H1 (cell line): ENCODE measurements around the gene CX3CL1. TPM values are rescaled to one million over a fixed set of nuclear protein-coding genes. Genes with fewer than 3 reads are reported as not detected.

ENCODE experiments used
- CTCF ChIA-PET: fragments of 300-600 bp; sonication (Branson Sonifier 250); formaldehyde crosslinking; loops from one replicate; lab custom pipeline; 2021; ENCODE audit not compliant: partially characterized antibody; lab: Charles Lee
- POLR2A ChIA-PET: fragments of 300-600 bp; sonication (Branson Sonifier 250); formaldehyde crosslinking; loops from one replicate; lab custom pipeline; 2021; ENCODE audit warnings: inconsistent platforms; ENCODE audit not compliant: partially characterized antibody; lab: Charles Lee
- DNase-seq, 2 experiments: peaks; one replicate each; pipeline versions ENCODE4 v3.0.0 to v3.0.0-alpha.2; 2010 to 2022; ENCODE audit warnings: low spot score in 2 of 2, low read depth in 1 of 2, mixed read lengths in 1 of 2
- FAIRE-seq: peaks from 2 replicates; lab custom pipeline; 2011; peaks lifted over from hg19 to GRCh38; lab: Jason Lieb, UNC
- H2AFZ ChIP-seq: 2 replicates; pipeline ENCODE4 v1.8.1; 2012; ENCODE audit warnings: low read length, inconsistent platforms
- H2AK5ac ChIP-seq: 2 replicates; pipeline ENCODE4 v1.6.1; 2013; ENCODE audit warnings: low read depth, low read length
- H2BK120ac ChIP-seq: replicated peaks from 2 replicates; pipeline ENCODE3; 2013; ENCODE audit warnings: low read depth, low read length, inconsistent platforms
- H2BK12ac ChIP-seq: 2 replicates; pipeline ENCODE4 v1.6.1; 2013; ENCODE audit warnings: low read depth, low read length
- H2BK15ac ChIP-seq: 2 replicates; pipeline ENCODE4 v1.6.1; 2013; ENCODE audit warnings: low read length
- H2BK20ac ChIP-seq: 2 replicates; pipeline ENCODE4 v1.6.1; 2013; ENCODE audit warnings: low read length
- H2BK5ac ChIP-seq: 2 replicates; pipeline ENCODE4 v1.6.1; 2013; ENCODE audit warnings: low read depth, low read length
- H3K14ac ChIP-seq: 2 replicates; pipeline ENCODE4 v1.6.1; 2013; ENCODE audit warnings: inconsistent platforms; ENCODE audit not compliant: insufficient read length
- H3K18ac ChIP-seq: 2 replicates; pipeline ENCODE4 v1.6.1; 2013; ENCODE audit warnings: low read length; ENCODE audit errors: extremely low read depth
- H3K23ac ChIP-seq: 2 replicates; pipeline ENCODE4 v1.6.1; 2013; ENCODE audit warnings: inconsistent platforms; ENCODE audit not compliant: insufficient read length
- H3K23me2 ChIP-seq: 2 replicates; pipeline ENCODE4 v1.6.1; 2013; ENCODE audit warnings: low read depth, low read length
- H3K27ac ChIP-seq: 2 replicates; pipeline ENCODE4 v1.6.1; 2011; ENCODE audit warnings: low read depth, low read length, inconsistent platforms
- H3K27me3 ChIP-seq, 4 experiments: replicated peaks in 1 of 4; 1 replicate in 1 of 4; 2 replicates in 3 of 4; pipeline versions ENCODE4 v1.6.1 to v1.8.1; 2011 to 2013; ENCODE audit warnings: low read length in 3 of 4, mild to moderate bottlenecking in 3 of 4, inconsistent platforms in 2 of 4, mixed read lengths in 2 of 4, moderate library complexity in 1 of 4; ENCODE audit not compliant: control insufficient read depth in 3 of 4, insufficient read depth in 3 of 4; ENCODE audit errors: extremely low read depth in 1 of 4
- H3K36me3 ChIP-seq, 4 experiments: 2 replicates each; pipeline versions ENCODE4 v1.6.1 to v1.8.1; 2011 to 2013; ENCODE audit warnings: mild to moderate bottlenecking in 4 of 4, low read length in 3 of 4, moderate library complexity in 2 of 4, control low read depth in 1 of 4, inconsistent platforms in 1 of 4; ENCODE audit not compliant: insufficient read depth in 4 of 4, control insufficient read depth in 2 of 4
- H3K4ac ChIP-seq: replicated peaks from 2 replicates; pipeline ENCODE3; 2013; ENCODE audit warnings: low read length, low read depth, mixed read lengths, inconsistent platforms; ENCODE audit not compliant: insufficient read length
- H3K4me1 ChIP-seq, 4 experiments: replicated peaks in 1 of 4; 1 replicate in 1 of 4; 2 replicates in 3 of 4; pipeline versions ENCODE4 v1.6.1 to v1.8.1; 2011 to 2013; ENCODE audit warnings: low read length in 3 of 4, inconsistent platforms in 2 of 4, mixed read lengths in 1 of 4; ENCODE audit not compliant: insufficient read depth in 4 of 4, control insufficient read depth in 3 of 4
- H3K4me2 ChIP-seq, 2 experiments: 2 replicates each; pipeline versions ENCODE4 v1.6.1 to v1.8.1; 2011 to 2013; ENCODE audit warnings: low read depth in 2 of 2, low read length in 2 of 2, control low read depth in 1 of 2, inconsistent platforms in 1 of 2, mild to moderate bottlenecking in 1 of 2; ENCODE audit not compliant: insufficient read depth in 1 of 2
- H3K4me3 ChIP-seq, 4 experiments: fragments of 200-600, 300-600 bp in 1 of 4; sonication (generic), shearing (Covaris generic), sonication (Bioruptor Twin) in 1 of 4; 2 replicates each; pipeline versions ENCODE4 v1.5.1 to v1.8.1; 2011 to 2016; ENCODE audit warnings: low read length in 4 of 4, low read depth in 3 of 4, control low read depth in 2 of 4, inconsistent platforms in 2 of 4, mild to moderate bottlenecking in 2 of 4, mixed read lengths in 1 of 4, moderate library complexity in 1 of 4; ENCODE audit not compliant: insufficient read depth in 2 of 4; ENCODE audit errors: extremely low read depth in 1 of 4
- H3K56ac ChIP-seq: replicated peaks from 2 replicates; pipeline ENCODE3; 2013; ENCODE audit warnings: low read depth, mild to moderate bottlenecking, mixed read lengths, low read length, inconsistent platforms; ENCODE audit not compliant: insufficient read length
- H3K79me1 ChIP-seq: 2 replicates; pipeline ENCODE4 v1.6.1; 2013; ENCODE audit warnings: low read depth, low read length, control low read depth
- H3K79me2 ChIP-seq, 2 experiments: 2 replicates each; pipeline versions ENCODE4 v1.6.1 to v1.8.1; 2012 to 2013; ENCODE audit warnings: low read length in 2 of 2, mild to moderate bottlenecking in 2 of 2, inconsistent platforms in 1 of 2; ENCODE audit not compliant: insufficient read depth in 2 of 2, control insufficient read depth in 1 of 2
- H3K9ac ChIP-seq, 4 experiments: replicated peaks in 1 of 4; 1 replicate in 1 of 4; 2 replicates in 3 of 4; pipeline versions ENCODE4 v1.6.1 to v1.8.1; 2011 to 2013; ENCODE audit warnings: low read depth in 3 of 4, low read length in 3 of 4, control low read depth in 2 of 4, mild to moderate bottlenecking in 2 of 4, moderate library complexity in 2 of 4, inconsistent platforms in 1 of 4; ENCODE audit errors: extremely low read depth in 1 of 4
- H3K9me3 ChIP-seq, 2 experiments: 2 replicates each; pipeline versions ENCODE4 v1.6.1 to v1.8.1; 2012 to 2013; ENCODE audit warnings: mild to moderate bottlenecking in 2 of 2, moderate library complexity in 2 of 2, control low read depth in 1 of 2, inconsistent platforms in 1 of 2, low read depth in 1 of 2, low read length in 1 of 2, mixed read lengths in 1 of 2; ENCODE audit not compliant: insufficient read depth in 2 of 2
- H4K20me1 ChIP-seq, 2 experiments: replicated peaks in 1 of 2; 2 replicates each; pipeline versions ENCODE3 to v1.8.1; 2011 to 2013; ENCODE audit warnings: inconsistent platforms in 2 of 2, low read length in 2 of 2, mild to moderate bottlenecking in 1 of 2; ENCODE audit not compliant: insufficient read depth in 2 of 2, control insufficient read depth in 1 of 2
- H4K5ac ChIP-seq: 2 replicates; pipeline ENCODE4 v1.6.1; 2013; ENCODE audit warnings: low read length, low read depth, mixed read lengths, inconsistent platforms; ENCODE audit not compliant: insufficient read length
- H4K8ac ChIP-seq: 2 replicates; pipeline ENCODE4 v1.8.0; 2013; ENCODE audit warnings: mild to moderate bottlenecking, moderate library complexity, low read length, inconsistent platforms; ENCODE audit not compliant: insufficient read depth; ENCODE audit errors: extremely low read depth
- H4K91ac ChIP-seq: replicated peaks from 2 replicates; pipeline ENCODE3; 2013; ENCODE audit warnings: low read length, mixed read lengths, inconsistent platforms; ENCODE audit not compliant: insufficient read length
- ATF2 ChIP-seq: IDR thresholded peaks from 2 replicates; pipeline ENCODE4 v1.6.1; 2012; ENCODE audit warnings: low read length, inconsistent platforms
- BACH1 ChIP-seq: IDR thresholded peaks from 2 replicates; pipeline ENCODE4 v1.6.1; 2012; ENCODE audit warnings: low read length, improper control_type of control experiment
- CEBPB ChIP-seq: IDR thresholded peaks from 2 replicates; pipeline ENCODE4 v1.6.1; 2012; ENCODE audit warnings: low read depth, low read length
- CTBP2 ChIP-seq: IDR thresholded peaks from 2 replicates; pipeline ENCODE4 v1.7.0; 2011; ENCODE audit warnings: borderline replicate concordance, mild to moderate bottlenecking, moderate library complexity, mixed read lengths, low read length; ENCODE audit not compliant: insufficient read depth, insufficient read length
- GABPA ChIP-seq: IDR thresholded peaks from 2 replicates; pipeline ENCODE4 v1.6.1; 2011; ENCODE audit warnings: mild to moderate bottlenecking, low read length, moderate library complexity, borderline replicate concordance; ENCODE audit not compliant: insufficient read depth
- HDAC2 ChIP-seq, 2 experiments: fragments of 300-600 bp in 1 of 2; sonication (generic) in 1 of 2; IDR thresholded peaks; 2 replicates each; pipeline ENCODE4 v1.6.1; 2011 to 2012; ENCODE audit warnings: low read depth in 2 of 2, low read length in 2 of 2, mild to moderate bottlenecking in 2 of 2, moderate library complexity in 2 of 2, borderline replicate concordance in 1 of 2, inconsistent platforms in 1 of 2
- RNF2 ChIP-seq: fragments of 200-900, 300-1000 bp; sonication (generic); IDR thresholded peaks from 2 replicates; pipeline ENCODE4 v1.7.1; 2016; ENCODE audit warnings: borderline replicate concordance, low read depth, mild to moderate bottlenecking, antibody characterized with exemption, low read length; ENCODE audit not compliant: poor library complexity, severe bottlenecking; ENCODE audit errors: missing control alignments
- RXRA ChIP-seq: IDR thresholded peaks from 2 replicates; pipeline ENCODE4 v1.6.1; 2011; ENCODE audit warnings: low read depth, mild to moderate bottlenecking, low read length, moderate library complexity; ENCODE audit not compliant: insufficient read depth
- USF2 ChIP-seq: IDR thresholded peaks from 2 replicates; pipeline ENCODE4 v1.6.1; 2011; ENCODE audit warnings: low read length, improper control_type of control experiment
- WGBS, 2 experiments: shearing (Covaris generic) in 1 of 2; methylation state at CpG; one replicate each; pipeline versions ENCODE4 v1.1.6 to v1.1.7; 2013 to 2015; ENCODE audit warnings: low lambda C conversion rate in 2 of 2, mixed read lengths in 2 of 2, inconsistent platforms in 1 of 2, low coverage in 1 of 2, missing lambda C conversion rate in 1 of 2; ENCODE audit not compliant: insufficient replicate concordance in 2 of 2, insufficient coverage in 1 of 2, insufficient read length in 1 of 2; ENCODE audit errors: extremely low coverage in 1 of 2, missing lambda C conversion rate in 1 of 2; 5-methylcytosine and 5-hydroxymethylcytosine counted together
- polyA plus RNA-seq, 7 experiments: library from polyadenylated mRNA; depleted of rRNA in 3 of 7; stranded (reverse) in 5 of 7; unstranded in 2 of 7; fragments of >200 nt in 5 of 7; fragments of 200-250 nt in 2 of 7; gene quantifications; 1 replicate in 5 of 7; 2 replicates in 1 of 7; 4 replicates in 1 of 7; pipeline versions ENCODE4 v1.2.1 to v1.2.3, GENCODE V29; 2011 to 2013; ENCODE audit warnings: missing spikeins in 2 of 7, mixed read lengths in 2 of 7
- total RNA-seq: library from RNA; stranded (reverse); fragmentation: NEBNext Ultra II Directional; extraction: Animal tissue kit (Norgen Biotek cat#: 25700); gene quantifications from 2 replicates; pipeline ENCODE4 v1.2.1, GENCODE V29; 2021
- TF ChIP-seq, protein P1 (sequence below): IDR thresholded peaks from 2 replicates; pipeline ENCODE4 v1.6.1; 2012; ENCODE audit warnings: inconsistent platforms

Gene CX3CL1
- total and polyA plus RNA-seq, 2 of the 8 experiments (the other 6 are each of a cell fraction or from before 2014, with no cell fraction given): 1.4 to 3.0 TPM

GRCh38 chr16:57347858-57348257 is 24.4 kb upstream of the CX3CL1 start:
- 90% methylated on average over 5 of the region's 6 CpGs; no CpG with 5 or more reads in 1 of the 2 experiments for WGBS, 2 experiments
- no peak overlapping the region for H2AFZ ChIP-seq
- TF ChIP-seq GABPA: no peak
- no peak for TF ChIP-seq CEBPB
- TF ChIP-seq CTBP2: no peak
- TF ChIP-seq, protein P1, sequence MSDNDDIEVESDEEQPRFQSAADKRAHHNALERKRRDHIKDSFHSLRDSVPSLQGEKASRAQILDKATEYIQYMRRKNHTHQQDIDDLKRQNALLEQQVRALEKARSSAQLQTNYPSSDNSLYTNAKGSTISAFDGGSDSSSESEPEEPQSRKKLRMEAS: no peak
- TF ChIP-seq USF2: no peak
- no peak for TF ChIP-seq RXRA
- TF ChIP-seq RNF2: no peak
- no peak for TF ChIP-seq ATF2
- no peak for TF ChIP-seq HDAC2 (IDR thresholded peaks at IDR 0.05; ENCODE audit: borderline replicate concordance in 1 of 2, low read depth in 2 of 2, low read length in 2 of 2)
- no peak for TF ChIP-seq BACH1

More at GRCh38 chr16:57347858-57348257, 24.4 kb upstream of the CX3CL1 start:
- Histone ChIP-seq H3K4me2 (no peak overlapping the region), H2BK20ac (no peak overlapping the region), H3K4me1 (no peaks in the 10 kb centered on the region), H2BK12ac (no peak overlapping the region), H3K18ac (no peak overlapping the region), H4K20me1 (no peaks in the 10 kb centered on the region), H2BK15ac (no peak overlapping the region), H2BK120ac (no peak overlapping the region), H4K8ac (no peak overlapping the region), H3K9ac (no peak overlapping the region), H3K4me3 (no peak overlapping the region), H3K56ac (no peak overlapping the region), H3K9me3 (no peaks in the 10 kb centered on the region), H2BK5ac (no peak overlapping the region), H3K36me3 (no peaks in the 10 kb centered on the region), H3K79me1 (no peaks in the 10 kb centered on the region), H3K27ac (no peak overlapping the region), H4K5ac (no peak overlapping the region), H4K91ac (no peak overlapping the region), H3K79me2 (no peaks in the 10 kb centered on the region), H3K23me2 (no peaks in the 10 kb centered on the region), H3K4ac (no peak overlapping the region), H2AK5ac (no peak overlapping the region), H3K27me3 (peaks cover 0 to 2% (median 0%) of the 10 kb centered on the region in 4 experiments; a peak in 1 of 7 replicates), H3K14ac (no peak overlapping the region), H3K23ac (no peak overlapping the region)
- CTCF ChIA-PET: interaction anchor here (1.0 kb wide), 1 partner anchor 69 kb away, joined by 3 read pairs; no protein-coding TSS in a partner anchor
- FAIRE-seq (no peak), DNase-seq (no peak)
- POLR2A ChIA-PET: no interaction called here
